HG03060 (cell line): ENCODE data around the gene BTF3L4.
"Not testable (repeated sequence)": the region's sequence is repeated elsewhere in the genome, so short reads cannot be mapped to it uniquely, and the experiment has no call there.

Experiments used
- ATAC-seq: cut with Tn5 transposase; IDR thresholded peaks from one replicate; pipeline ENCODE4 v1.9.1; 2021; ENCODE audit warnings: low read depth, moderate number of reproducible peaks; ENCODE audit not compliant: unreplicated experiment

BTF3L4 gene

GRCh38 chr1:52055066-52055865 is 829 bp upstream of the BTF3L4 start, which contains the start of gene TXNDC12:
Gene TXNDC12 (minus strand): TSS chr1:52055191. CDS start chr1:52055096, 95 bp downstream.
- peak; percentile 29 for ATAC-seq

- ATAC-seq, result no peak
Observed at GRCh38 chr1:52055866-52056162, 281 bp upstream of the BTF3L4 start.

DNA sequence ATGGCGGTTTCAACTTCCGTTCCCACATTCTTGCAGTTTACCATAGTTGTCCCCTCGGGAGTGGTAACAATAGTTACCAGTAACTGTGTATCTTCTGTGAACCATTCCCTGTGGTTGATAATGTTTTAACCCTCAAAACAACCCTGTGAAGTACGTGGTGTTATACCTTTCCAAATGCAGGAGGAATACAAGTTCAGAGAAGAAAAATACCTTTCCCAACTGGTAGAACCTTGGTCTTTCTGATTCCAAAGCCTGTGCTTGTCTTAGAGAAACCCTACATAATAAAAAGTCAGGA is 789 bp downstream of the BTF3L4 start:
- peak; percentile 45 for ATAC-seq

GRCh38 chr1:52057255-52057654 is 1.2 kb downstream of the BTF3L4 start:
- ATAC-seq, result no peak

DNA sequence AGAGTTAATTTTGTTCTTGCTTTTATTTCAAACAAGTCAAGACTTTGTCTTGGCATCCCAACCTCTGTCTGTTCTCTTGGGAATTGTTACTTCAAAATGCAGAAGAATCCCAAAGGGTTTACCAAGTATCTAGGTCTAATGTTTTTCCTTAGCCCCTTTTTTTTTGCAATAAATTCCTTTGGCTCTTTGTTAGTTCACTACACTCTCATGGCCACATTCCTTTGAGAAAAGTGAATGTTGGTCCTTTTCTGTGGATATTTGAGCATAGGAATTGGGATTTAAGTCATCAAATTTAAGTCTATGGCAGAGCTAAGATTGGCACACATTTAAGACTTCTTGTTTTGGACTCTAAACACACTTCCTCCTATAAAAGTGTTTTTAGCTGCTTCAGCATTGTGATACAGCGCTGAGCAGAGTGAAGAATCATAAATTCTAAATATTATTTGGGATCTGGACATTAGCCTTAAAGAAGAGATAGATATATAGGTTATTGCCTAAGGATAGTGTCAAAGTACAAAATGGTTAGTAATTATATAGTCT is 1.9 kb downstream of the BTF3L4 start:
- ATAC-seq, result no peak

GRCh38 chr1:52059321-52059720 is 3.2 kb downstream of the BTF3L4 start:
- ATAC-seq, result no peak

GRCh38 chr1:52059888-52060287 is 3.8 kb downstream of the BTF3L4 start:
- no peak for ATAC-seq

DNA sequence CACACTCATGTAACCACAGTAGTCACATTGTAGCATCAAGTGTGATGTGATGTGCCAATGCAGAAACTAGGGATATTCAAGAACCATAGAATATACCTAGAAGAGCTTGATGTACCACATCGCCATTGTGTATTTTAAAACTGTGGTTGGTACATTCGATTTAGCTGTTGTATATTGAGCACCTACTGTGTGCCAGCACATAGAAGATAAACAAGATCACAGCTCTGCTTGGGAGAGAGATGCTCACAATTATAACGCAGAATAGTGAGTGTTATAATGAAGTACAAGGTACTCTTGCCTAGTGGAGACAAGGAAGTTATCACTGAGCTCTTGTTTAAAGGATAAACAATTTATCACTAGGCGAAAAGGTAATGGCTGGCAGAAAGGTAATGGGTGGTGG is 4.7 kb downstream of the BTF3L4 start:
- ATAC-seq, result no peak

DNA sequence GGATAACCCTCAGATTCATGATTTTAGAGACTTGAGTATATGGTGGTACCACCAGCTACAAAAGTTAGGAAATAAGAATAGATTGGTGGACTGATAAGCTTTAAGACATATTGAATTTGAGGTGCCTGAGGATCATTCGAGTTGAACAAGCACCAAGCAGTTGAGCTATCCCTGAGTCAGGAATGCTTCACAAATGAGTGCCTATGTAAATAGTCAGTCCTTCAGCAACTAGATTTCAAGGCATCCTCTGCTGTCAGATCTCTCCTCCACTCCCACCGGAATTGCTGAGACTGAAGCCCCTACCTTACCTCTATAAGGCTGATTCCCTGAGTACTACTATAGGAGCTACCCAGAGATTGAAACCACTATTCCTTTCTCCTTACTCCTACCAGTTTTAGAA is 7.1 kb downstream of the BTF3L4 start:
- ATAC-seq, result no peak

- ATAC-seq, result no peak
Observed at GRCh38 chr1:52070704-52071103, 14.6 kb downstream of the BTF3L4 start.

GRCh38 chr1:52072291-52072690 is 16.2 kb downstream of the BTF3L4 start:
- ATAC-seq, result no peak

- not testable (repeated sequence) for ATAC-seq
Observed at GRCh38 chr1:52077277-52077676, 21.2 kb downstream of the BTF3L4 start.

DNA sequence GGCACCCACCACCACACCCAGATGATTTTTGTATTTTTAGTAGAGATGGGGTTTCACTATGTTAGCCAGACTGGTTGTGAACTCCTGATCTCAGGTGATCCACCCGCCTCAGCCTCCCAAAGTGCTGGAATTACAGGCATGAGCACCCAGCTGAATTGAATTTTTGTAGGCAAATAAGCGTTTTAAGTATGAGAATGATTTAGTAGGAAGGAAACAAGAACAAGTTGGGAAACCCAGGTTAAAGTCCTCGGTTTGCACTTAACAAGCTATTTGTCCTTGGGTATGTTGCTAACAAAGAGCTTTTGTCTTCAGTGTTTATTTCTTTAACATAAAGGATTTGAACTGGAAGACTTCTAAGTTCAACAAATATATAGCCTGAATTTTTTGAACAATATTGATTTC is 23.9 kb downstream of the BTF3L4 start:
- ATAC-seq, result no peak

DNA sequence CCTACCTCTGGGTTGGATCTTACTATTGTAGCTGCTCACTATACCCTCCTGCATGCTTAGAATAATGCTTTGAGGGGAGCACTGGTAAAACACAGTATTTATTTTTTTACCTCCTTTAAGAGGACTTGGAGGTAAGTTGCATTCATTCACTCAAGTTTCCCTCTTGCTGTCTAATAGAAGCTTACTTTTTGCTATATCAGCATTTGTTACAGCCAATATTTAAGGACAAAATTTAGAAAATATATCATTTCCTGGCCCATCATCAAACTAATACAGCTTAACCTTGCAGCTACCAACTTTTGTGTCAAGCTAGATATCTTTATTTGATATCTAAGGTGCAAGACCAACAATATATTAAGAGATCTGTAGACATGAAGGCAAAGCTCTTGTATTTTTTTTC is 31.8 kb downstream of the BTF3L4 start:
- ATAC-seq, result not testable (repeated sequence)

- not testable (repeated sequence) for ATAC-seq
Observed at GRCh38 chr1:52094300-52094699, 38.2 kb downstream of the BTF3L4 start.

DNA sequence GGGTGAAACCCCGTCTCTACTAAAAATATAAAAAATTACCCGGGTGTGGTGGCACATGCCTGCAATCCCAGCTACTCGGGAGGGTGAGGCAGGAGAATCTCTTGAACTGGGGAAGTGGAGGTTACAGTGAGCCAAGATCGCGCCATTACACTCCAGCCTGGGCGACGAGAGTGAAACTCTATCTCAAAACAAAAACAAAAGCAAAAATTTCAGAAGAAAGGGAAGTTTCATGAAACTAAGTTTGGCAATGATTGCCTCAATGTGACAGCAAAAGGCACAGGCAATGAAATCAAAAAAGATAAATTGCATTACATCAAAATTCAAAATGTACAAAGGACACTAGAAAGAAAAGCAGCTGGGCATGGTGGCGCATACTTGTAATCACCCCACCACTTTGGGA is 40.1 kb downstream of the BTF3L4 start:
- ATAC-seq, result no peak

GRCh38 chr1:52098139-52098871 is 42.2 kb downstream of the BTF3L4 start:
- ATAC-seq, result no peak

GRCh38 chr1:52102336-52103013 is 46.4 kb downstream of the BTF3L4 start:
- no peak for ATAC-seq

DNA sequence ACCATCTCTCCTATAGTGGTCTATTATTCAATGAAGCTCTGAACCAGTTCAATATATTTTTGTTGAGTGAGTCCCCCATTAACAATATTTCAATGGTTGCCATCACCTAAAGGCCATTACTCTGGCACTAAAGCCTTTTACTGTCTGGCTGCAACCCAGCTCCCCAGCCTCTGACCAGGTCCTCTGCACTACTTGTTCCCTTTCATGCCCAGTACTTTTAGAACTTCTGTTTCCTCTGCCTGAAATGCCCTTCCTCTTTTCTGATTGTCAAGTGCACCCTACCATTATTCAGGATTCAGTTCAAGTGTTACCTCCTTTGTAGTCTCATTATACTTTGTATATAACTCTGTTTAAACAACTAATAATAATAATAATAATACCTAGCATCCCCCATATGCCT is 55.4 kb downstream of the BTF3L4 start:
- ATAC-seq, result no peak

DNA sequence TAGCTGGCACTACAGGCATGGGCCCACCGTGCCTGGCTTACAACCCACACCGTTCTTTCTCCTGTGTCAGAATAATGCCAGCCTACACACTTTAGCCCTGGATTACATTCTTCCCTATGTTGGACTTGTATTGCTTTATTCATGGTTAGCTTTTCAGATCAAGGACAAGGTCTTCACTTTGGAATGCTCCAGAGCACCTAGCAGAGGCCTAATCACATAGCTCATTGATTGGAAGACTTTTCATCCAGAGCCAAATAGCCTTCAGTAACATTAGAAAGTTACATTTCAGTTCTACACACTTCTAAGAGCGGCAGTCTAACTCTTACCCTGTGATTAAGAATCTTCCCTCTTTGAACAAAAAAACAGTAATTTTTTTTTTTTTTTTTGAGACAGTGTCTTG is 56.4 kb downstream of the BTF3L4 start:
- no peak for ATAC-seq

- ATAC-seq, result no peak
Observed at GRCh38 chr1:52119301-52120079, 63.4 kb downstream of the BTF3L4 start.
